Measurements from ENCODE around the gene SORL1.

DNA sequence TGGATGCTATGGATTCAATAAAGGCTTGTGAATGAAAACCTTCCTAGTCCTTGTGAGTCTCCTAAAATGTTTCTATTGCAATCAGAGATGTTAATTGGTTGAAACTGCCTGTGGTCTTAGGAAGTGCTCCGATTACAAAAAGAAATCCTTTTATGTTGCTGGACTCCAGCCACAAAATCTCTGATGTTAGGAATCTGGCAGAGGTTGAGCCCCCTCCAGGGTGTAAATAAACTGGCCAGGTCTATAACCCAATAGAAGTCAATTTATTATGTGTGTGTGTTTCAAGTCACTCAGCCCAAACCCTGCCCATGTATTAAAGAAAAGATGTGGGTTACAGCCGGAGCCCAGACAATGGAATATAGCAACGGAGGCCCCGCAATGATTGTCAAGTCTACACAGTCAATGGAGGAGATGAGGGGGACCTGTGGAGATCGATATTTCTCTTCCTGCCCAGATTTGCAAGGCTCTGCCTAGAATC is 218.7 kb downstream of the SORL1 start:
- TF ChIP-seq, protein P1, sequence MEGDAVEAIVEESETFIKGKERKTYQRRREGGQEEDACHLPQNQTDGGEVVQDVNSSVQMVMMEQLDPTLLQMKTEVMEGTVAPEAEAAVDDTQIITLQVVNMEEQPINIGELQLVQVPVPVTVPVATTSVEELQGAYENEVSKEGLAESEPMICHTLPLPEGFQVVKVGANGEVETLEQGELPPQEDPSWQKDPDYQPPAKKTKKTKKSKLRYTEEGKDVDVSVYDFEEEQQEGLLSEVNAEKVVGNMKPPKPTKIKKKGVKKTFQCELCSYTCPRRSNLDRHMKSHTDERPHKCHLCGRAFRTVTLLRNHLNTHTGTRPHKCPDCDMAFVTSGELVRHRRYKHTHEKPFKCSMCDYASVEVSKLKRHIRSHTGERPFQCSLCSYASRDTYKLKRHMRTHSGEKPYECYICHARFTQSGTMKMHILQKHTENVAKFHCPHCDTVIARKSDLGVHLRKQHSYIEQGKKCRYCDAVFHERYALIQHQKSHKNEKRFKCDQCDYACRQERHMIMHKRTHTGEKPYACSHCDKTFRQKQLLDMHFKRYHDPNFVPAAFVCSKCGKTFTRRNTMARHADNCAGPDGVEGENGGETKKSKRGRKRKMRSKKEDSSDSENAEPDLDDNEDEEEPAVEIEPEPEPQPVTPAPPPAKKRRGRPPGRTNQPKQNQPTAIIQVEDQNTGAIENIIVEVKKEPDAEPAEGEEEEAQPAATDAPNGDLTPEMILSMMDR (IDR thresholded peaks at IDR 0.05) = no peak
- TF ChIP-seq EP300 (IDR thresholded peaks at IDR 0.05) (no peak), POLR2A (IDR thresholded peaks at IDR 0.05) (no peak)
